Smooth muscle cell (in vitro differentiated cells): ENCODE results near the gene CEBPA. TPM values are rescaled to one million over a fixed set of nuclear protein-coding genes. Genes with fewer than 3 reads are reported as not detected.
A peak's percentile ranks its signal among the peaks of the same experiment; 100 is the strongest.

Experiments used
- DNase-seq: peaks from one replicate; lab custom pipeline; 2025; ENCODE audit not compliant: unreplicated experiment; lab: John Stamatoyannopoulos, UW
- H2AFZ ChIP-seq: fragments of 200-600 bp; sonication (generic); 2 replicates; pipeline ENCODE4 v1.6.0; 2016; ENCODE audit warnings: antibody characterized with exemption, low read depth, mild to moderate bottlenecking
- H3F3A ChIP-seq: fragments of 200-600 bp; sonication (generic); 2 replicates; pipeline ENCODE4 v1.6.0; 2017; ENCODE audit warnings: antibody characterized with exemption, low read depth
- H3K27ac ChIP-seq: fragments of 200-600 bp; sonication (generic); 2 replicates; pipeline ENCODE4 v1.5.1; 2016; ENCODE audit warnings: low read depth, mild to moderate bottlenecking
- H3K27me3 ChIP-seq: fragments of 200-600 bp; sonication (generic); 2 replicates; pipeline ENCODE4 v1.6.1; 2016; ENCODE audit warnings: low read depth, mild to moderate bottlenecking
- H3K36me3 ChIP-seq: fragments of 200-600 bp; sonication (generic); 2 replicates; pipeline ENCODE4 v1.5.1; 2016; ENCODE audit warnings: low read depth
- H3K4me1 ChIP-seq: fragments of 200-600 bp; sonication (generic); 2 replicates; pipeline ENCODE4 v1.5.1; 2016; ENCODE audit warnings: low read depth
- H3K4me2 ChIP-seq: fragments of 200-600 bp; sonication (generic); 2 replicates; pipeline ENCODE4 v1.6.0; 2016; ENCODE audit warnings: mild to moderate bottlenecking
- H3K4me3 ChIP-seq: fragments of 200-600 bp; sonication (generic); 2 replicates; pipeline ENCODE4 v1.5.1; 2016; ENCODE audit warnings: mild to moderate bottlenecking
- H3K79me2 ChIP-seq: fragments of 200-600 bp; sonication (generic); 2 replicates; pipeline ENCODE4 v1.6.0; 2016; ENCODE audit warnings: low read depth, mild to moderate bottlenecking
- H3K9ac ChIP-seq: fragments of 200-600 bp; sonication (generic); 2 replicates; pipeline ENCODE4 v1.6.0; 2016; ENCODE audit warnings: low read depth
- H3K9me3 ChIP-seq: fragments of 200-600 bp; sonication (generic); replicated peaks from 2 replicates; pipeline ENCODE4 v1.5.1; 2016; ENCODE audit warnings: low read depth
- H4K20me1 ChIP-seq: fragments of 200-600 bp; sonication (generic); 2 replicates; pipeline ENCODE4 v1.6.0; 2016; ENCODE audit warnings: low read depth
- CTCF ChIP-seq: fragments of 200-600 bp; sonication (generic); IDR thresholded peaks from 2 replicates; pipeline ENCODE4 v1.5.1; 2017; ENCODE audit warnings: borderline replicate concordance, mild to moderate bottlenecking, antibody characterized with exemption; ENCODE audit not compliant: insufficient read depth, poor library complexity, severe bottlenecking
- WGBS: methylation state at CpG from one replicate; pipeline ENCODE4 v1.1.7; 2016; ENCODE audit warnings: low lambda C conversion rate; 5-methylcytosine and 5-hydroxymethylcytosine counted together
- polyA plus RNA-seq: library from polyadenylated mRNA; unstranded; fragments of >200 nt; fragmentation: Nextera tagmentation; extraction: Ambion mirVana; gene quantifications from 2 replicates; pipeline ENCODE4 v1.2.1, GENCODE V29; 2016
- total RNA-seq: library from RNA; depleted of rRNA; stranded (reverse); fragments of >200 nt; gene quantifications from 2 replicates; pipeline ENCODE4 v1.2.3, GENCODE V29; 2014

Gene CEBPA
- total and polyA plus RNA-seq, 2 experiments from 2014 or later, result 1.2 to 2.1 TPM

GRCh38 chr19:33274663-33275558 is 27.4 kb downstream of the CEBPA start:
- no peaks in the 10 kb centered on the region for H3K9me3 ChIP-seq
- H3F3A ChIP-seq, result no peaks in the 10 kb centered on the region
- no peaks in the 10 kb centered on the region for H3K36me3 ChIP-seq
- H3K27ac ChIP-seq, result no peak overlapping the region
- H3K9ac ChIP-seq, result no peak overlapping the region
- TF ChIP-seq CTCF, result no peak
- DNase-seq, result no peak
- H3K4me2 ChIP-seq, result no peak overlapping the region
- H3K4me1 ChIP-seq, result peaks cover 19% of the 10 kb centered on the region
- H3K27me3 ChIP-seq, result no peaks in the 10 kb centered on the region
- WGBS, result 89% methylated on average over 17 of the region's 17 CpGs
- H2AFZ ChIP-seq, result no peak overlapping the region
- H3K79me2 ChIP-seq, result no peaks in the 10 kb centered on the region
- no peaks in the 10 kb centered on the region for H4K20me1 ChIP-seq
- no peak overlapping the region for H3K4me3 ChIP-seq

GRCh38 chr19:33273881-33274662 is 28.3 kb downstream of the CEBPA start:
- TF ChIP-seq CTCF, result no peak
- Histone ChIP-seq H3K36me3 (no peaks in the 10 kb centered on the region), H3K9ac (no peak overlapping the region), H3K9me3 (no peaks in the 10 kb centered on the region), H2AFZ (no peak overlapping the region), H3K4me2 (peak overlapping the region; percentile 19), H3K27ac (no peak overlapping the region), H3K4me1 (peaks cover 19% of the 10 kb centered on the region), H4K20me1 (no peaks in the 10 kb centered on the region), H3K27me3 (no peaks in the 10 kb centered on the region), H3K79me2 (no peaks in the 10 kb centered on the region), H3F3A (no peaks in the 10 kb centered on the region), H3K4me3 (no peak overlapping the region)
- 52% methylated on average over 16 of the region's 16 CpGs for WGBS
- peak; percentile 37 for DNase-seq

GRCh38 chr19:33273065-33273736 is 29.1 kb downstream of the CEBPA start:
- 68% methylated on average over 26 of the region's 26 CpGs for WGBS
- Histone ChIP-seq H3K4me3 (no peak overlapping the region), H3K27ac (no peak overlapping the region), H3K4me2 (no peak overlapping the region), H3K9ac (no peak overlapping the region), H3K9me3 (no peaks in the 10 kb centered on the region), H2AFZ (no peak overlapping the region), H3K36me3 (no peaks in the 10 kb centered on the region), H4K20me1 (no peaks in the 10 kb centered on the region), H3F3A (no peaks in the 10 kb centered on the region), H3K79me2 (no peaks in the 10 kb centered on the region), H3K4me1 (peaks cover 19% of the 10 kb centered on the region), H3K27me3 (no peaks in the 10 kb centered on the region)
- no peak for TF ChIP-seq CTCF
- no peak for DNase-seq
